HG02588 (cell line): ENCODE results near the gene NGB.

Source experiments
- ATAC-seq: cut with Tn5 transposase; IDR thresholded peaks from one replicate; pipeline ENCODE4 v1.9.1; 2021; ENCODE audit warnings: mild to moderate bottlenecking, moderate library complexity; ENCODE audit not compliant: unreplicated experiment

Gene NGB

GRCh38 chr14:77238996-77239395 is 32.0 kb downstream of the NGB start:
- no peak for ATAC-seq

GRCh38 chr14:77238356-77238755 is 32.6 kb downstream of the NGB start:
- no peak for ATAC-seq

GRCh38 chr14:77236814-77237213 is 34.2 kb downstream of the NGB start:
- no peak for ATAC-seq

- no peak for ATAC-seq
Measured at GRCh38 chr14:77231721-77232120, 39.3 kb downstream of the NGB start.

- ATAC-seq: no peak
Measured at GRCh38 chr14:77230914-77231313, 40.1 kb downstream of the NGB start.

GRCh38 chr14:77228056-77228455 is 43.0 kb downstream of the NGB start:
- ATAC-seq: no peak

GRCh38 chr14:77225892-77226557 is 45.0 kb downstream of the NGB start:
- no peak for ATAC-seq

GRCh38 chr14:77225254-77225653 is 45.8 kb downstream of the NGB start:
- no peak for ATAC-seq

- ATAC-seq: no peak
Measured at GRCh38 chr14:77224212-77224611, 46.8 kb downstream of the NGB start.

GRCh38 chr14:77222546-77223225 is 48.3 kb downstream of the NGB start:
- no peak for ATAC-seq

GRCh38 chr14:77221241-77221871 is 49.6 kb downstream of the NGB start:
- no peak for ATAC-seq

GRCh38 chr14:77220246-77221017 is 50.6 kb downstream of the NGB start:
- ATAC-seq: no peak

- no peak for ATAC-seq
Measured at GRCh38 chr14:77219591-77219990, 51.4 kb downstream of the NGB start.

GRCh38 chr14:77217551-77217950 is 53.5 kb downstream of the NGB start:
- ATAC-seq: no peak
